HG02981 (cell line): ENCODE results near the gene HCFC1R1.

Source experiments
- ATAC-seq: cut with Tn5 transposase; IDR thresholded peaks from one replicate; pipeline ENCODE4 v1.9.1; 2021; ENCODE audit warnings: mild to moderate bottlenecking, moderate library complexity; ENCODE audit not compliant: unreplicated experiment

Gene HCFC1R1

DNA sequence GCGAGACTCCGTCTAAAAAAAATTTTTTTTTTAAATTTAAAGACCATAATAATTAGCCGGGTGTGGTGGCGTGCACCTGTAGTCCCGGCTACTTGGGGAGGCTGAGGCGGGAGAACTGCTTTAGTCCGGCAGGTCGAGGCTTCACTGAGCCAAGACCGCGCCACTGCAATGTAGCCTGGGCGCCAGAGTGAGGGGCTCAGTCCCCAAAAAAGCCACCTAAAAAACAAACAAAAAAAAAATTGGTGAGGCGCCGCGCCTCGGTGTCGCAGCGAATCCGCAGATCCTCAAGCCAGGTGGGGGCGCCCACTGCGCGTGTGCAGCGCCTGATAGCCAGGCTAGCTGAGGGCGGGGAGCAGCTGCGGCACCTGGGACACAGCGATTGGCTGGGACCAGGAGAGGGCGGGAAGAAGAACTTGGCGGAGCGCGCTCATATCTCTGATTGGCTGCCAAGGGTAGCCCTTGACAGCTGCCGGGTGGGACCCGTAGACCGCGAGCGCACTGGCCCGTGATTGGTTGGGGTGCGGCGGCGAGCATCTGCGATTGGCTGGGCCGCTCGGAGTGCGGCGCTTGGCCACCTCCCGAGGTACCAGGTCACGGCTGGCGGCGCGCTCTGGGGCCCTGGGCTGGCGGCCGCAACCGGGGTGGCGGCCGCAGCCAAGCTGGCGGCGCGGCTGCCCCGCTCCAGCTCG is 20.0 kb downstream of the HCFC1R1 start:
- peak; percentile 91 for ATAC-seq

DNA sequence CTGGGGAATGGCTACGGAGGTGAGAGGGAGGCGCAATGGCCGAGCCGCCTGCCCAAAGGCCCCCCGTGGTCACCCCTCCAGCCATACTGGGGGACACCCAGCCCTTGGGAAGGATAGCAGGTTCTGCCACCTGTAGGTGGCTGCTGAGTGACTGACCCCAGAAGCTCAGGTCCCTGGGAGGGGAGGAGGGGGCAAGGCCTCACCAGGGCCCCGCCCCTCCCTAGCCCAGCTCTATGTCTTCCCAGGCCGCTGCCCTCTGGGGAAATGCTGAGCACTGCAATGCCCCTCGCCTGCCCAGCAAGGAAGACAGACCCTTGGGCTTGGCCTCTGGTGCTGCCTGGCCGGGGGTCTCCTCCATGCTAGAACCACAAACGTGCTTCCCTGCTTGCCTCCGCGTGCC is 22.4 kb downstream of the HCFC1R1 start:
- ATAC-seq, result no peak

DNA sequence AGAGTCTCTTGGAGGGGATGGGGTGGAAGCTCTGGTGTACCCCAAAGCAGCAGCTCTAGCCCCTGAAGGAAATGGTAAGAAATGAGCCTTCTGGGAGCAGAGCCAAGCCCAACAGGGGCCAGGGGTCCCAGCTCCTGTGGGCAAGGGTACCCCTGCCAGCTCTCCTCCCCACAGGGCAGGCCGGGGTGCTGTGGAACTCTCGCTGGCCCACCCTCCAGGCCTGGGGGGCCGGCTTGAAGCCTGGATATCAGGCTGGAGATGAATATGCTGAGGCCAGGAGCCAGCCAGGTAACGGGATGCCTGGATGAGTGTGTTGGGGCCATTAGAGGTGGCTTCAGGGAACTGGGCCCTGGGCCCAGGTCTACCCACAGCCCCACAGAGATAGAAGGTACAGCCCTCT is 23.2 kb downstream of the HCFC1R1 start:
- ATAC-seq, result no peak

DNA sequence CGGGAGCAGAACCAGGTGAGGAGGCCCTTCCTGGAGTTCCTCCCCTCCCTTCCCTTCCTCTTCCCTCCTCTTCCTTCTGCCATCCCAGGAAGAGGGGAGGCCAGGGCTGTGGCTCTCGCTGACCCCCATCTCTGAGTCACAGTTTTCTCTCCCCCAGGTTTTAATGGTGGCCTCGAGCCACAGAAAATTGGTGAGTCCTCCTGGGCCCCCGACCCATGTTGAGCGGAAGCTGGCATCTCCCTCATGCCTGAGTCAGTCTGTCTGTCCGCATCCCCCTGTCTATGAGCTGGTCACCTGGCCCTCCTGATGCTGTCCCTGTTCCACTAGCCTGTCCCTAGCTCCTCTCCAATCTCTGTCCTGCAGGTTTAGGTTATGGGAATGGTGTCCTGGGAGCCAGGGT is 23.8 kb downstream of the HCFC1R1 start:
- no peak for ATAC-seq

DNA sequence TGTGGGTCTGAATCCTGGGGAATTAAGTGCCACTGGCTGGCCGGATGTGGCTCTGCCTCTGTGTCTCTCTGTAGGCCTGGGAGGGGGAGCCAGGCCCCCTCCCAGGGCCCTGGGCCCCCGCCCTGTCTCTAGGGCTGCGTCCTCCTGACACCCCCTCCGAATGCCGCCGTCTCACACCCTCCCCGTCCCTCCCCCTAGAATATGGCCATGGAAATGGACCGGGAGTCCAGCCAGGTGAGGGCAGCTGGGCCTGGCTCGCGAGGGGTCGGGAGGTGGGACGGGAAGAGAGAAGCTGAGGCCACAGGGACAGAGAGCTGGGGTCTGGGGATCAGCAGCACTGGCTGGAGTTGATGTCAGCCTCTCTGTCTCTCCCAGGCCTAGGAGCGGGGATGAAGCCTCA is 27.4 kb downstream of the HCFC1R1 start:
- no peak for ATAC-seq

DNA sequence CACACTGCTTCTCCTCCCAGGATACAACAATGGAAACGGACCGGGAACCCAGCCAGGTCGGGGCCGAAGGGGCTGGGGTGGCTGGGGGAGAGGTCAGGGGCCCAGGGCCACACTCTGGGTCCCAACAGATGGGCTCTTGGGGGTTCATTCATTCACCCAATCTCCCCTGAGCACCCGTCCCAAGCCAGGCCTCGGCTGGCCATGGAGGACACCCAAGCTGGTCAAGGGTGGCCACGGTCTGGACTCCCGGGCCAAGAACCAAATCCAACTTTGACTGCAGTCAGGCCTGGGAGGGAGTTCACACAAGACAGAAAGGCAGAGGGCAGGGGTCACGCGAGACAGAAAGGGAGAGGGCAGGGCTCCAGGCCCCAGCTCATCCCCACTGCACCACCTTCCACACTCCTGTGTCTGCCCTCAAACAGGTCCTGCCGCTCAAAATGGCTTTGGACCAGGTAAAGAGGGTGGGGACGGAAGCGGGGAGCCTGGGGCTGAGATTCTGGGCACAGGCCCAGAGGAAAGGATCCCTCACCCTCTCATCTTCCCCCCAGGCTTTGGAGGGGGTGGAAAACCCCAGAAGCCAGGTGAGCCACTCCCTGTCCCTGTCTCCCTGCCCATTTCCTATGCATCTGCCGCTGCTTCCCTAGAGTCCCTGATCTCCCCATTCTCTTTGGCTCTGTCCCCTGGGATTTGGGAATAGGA is 31.2 kb downstream of the HCFC1R1 start:
- no peak for ATAC-seq

DNA sequence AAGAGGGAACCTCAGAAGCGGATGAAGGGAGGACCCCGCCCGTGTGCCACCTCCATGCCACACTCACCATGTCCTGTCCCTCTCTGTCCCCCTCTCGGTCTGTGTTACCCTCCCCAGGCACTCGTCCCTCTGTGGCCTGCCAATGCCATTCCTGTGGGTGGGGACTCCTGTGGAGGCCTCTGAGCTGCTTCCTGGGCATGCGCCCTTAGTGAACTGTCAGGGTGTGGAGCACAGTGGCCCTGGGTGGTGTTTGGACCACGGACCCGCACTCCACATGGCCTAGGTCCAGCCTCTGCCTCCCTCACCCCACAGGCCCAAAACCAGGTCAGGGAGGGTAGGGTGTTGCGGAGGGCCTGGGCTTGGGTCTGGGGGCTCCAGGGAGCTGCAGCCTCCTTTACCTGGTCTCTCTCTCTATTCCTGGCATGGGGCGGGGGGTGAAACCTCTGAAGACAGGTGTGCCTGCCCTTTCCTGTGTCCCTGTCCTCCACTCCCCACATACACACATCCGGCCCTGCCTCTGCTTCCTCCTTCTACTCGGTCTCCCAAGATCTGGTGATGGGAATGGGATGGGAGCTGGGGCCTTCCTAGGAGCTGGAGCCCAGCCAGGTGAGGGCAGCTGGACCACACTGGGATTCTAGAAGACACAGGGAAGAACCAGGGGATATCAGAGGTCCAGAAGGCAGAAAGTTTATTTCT is 32.0 kb downstream of the HCFC1R1 start:
- no peak for ATAC-seq

DNA sequence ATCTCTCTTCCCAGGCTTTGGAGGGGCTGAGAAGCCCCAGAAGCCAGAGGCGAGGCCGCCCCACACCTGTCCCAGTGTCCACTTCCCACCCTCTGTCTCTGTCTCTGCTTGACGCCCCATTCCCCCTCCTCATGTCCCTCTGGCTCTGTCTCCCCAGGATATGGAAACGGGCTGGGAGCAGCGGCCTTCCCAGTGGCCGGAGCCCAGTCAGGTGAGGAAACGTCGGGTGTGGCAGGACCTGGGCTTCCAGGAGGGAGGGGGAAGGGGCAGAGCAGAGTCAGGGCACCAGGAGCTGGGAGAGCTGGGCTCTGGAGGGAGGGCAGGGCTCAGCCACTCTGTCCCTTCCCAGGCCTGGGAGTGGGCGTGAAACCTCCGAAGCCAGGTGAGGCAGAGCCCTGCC is 32.9 kb downstream of the HCFC1R1 start:
- ATAC-seq, result no peak

DNA sequence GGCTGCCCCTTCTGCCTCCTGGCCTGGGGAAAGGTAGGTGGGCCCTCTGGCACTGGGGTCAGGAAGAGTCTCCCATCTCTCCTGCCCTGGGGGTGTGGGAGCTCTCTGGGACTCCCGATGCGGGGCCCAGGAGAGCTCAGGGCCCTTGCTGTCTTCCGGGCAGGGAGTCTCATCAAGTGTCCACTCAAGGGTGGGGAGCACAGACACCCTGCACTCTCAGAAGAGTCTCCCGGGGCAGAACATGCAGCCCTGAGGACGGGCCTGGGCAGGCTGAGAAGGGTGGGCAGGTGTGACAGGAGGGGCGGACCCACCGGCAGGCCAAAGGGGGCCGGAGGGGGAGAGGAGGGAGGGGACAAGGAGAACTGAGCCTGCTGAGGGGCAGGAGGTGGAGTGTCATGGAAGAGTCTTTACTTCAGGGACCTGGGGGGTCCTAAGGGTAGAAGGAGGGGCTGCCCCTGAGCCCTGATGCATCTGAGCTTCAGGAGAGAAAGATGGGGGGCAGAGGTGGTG is 35.1 kb downstream of the HCFC1R1 start:
- ATAC-seq, result no peak

DNA sequence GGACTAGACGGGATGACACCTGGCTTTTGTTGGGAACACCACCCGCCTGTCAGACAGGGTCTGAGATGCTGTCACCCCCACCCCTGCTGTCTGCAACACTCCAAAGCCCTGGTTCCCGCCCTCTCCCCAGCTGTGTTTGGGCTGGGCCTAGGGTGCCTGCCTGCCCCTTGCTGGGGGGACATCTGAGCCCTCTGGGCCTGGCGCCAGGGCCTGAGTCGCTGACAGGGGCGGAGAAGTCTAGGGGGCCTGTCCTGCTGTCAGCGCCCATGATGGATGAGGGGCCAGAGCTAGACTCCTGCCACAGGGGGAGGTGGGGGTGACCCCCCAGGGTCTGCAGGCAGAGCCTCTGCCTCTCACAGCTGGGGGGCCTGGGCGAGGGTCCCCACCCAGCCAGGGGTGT is 35.9 kb downstream of the HCFC1R1 start:
- ATAC-seq, result no peak

DNA sequence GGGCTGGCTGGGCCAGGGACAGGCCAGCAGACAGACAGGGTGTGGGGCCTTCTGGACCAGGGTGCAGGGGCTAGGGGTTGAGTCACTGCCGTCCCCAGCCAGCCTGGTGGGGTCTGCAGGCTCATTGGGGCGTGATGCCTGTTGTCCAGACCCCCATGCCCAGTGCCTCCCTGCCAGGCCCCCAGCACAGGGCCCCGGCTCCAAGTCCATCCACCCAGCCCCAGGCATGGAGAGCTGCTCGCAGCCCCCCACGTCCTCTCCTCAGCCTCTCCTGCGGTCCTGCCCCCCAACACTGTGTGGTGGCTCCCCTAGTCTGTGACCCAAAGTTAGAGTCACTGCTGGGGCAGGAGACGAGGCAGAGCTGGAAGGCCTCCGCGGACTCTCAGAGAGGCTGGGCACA is 36.5 kb downstream of the HCFC1R1 start:
- ATAC-seq, result no peak

DNA sequence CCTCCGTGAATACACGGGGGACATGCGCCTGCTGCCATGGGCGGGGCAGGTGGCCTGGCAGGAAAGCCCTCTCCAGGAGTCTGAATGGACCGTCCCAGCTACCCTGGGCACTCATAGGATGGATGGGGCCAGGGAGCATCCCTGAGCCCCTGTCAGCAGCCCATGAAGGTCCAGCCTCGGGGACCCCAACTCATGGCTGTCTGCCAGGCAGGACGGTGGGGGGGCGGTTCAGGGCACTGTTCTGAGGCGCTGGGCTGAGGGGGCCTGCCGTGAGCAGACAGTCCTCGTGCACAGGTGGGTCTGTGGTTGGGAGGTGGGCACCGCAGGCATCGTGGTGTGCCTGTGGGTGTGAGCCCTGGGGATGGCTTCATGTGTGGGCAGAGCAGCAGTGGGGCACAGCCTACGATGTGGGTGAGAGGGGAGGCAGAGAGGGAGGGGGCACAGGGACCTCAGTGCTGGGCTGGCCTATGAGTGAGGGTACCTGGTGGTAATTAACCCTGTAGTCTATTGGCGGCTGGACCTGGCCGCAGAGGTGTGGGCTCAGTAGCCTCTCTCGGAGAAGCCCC is 37.0 kb downstream of the HCFC1R1 start:
- no peak for ATAC-seq

DNA sequence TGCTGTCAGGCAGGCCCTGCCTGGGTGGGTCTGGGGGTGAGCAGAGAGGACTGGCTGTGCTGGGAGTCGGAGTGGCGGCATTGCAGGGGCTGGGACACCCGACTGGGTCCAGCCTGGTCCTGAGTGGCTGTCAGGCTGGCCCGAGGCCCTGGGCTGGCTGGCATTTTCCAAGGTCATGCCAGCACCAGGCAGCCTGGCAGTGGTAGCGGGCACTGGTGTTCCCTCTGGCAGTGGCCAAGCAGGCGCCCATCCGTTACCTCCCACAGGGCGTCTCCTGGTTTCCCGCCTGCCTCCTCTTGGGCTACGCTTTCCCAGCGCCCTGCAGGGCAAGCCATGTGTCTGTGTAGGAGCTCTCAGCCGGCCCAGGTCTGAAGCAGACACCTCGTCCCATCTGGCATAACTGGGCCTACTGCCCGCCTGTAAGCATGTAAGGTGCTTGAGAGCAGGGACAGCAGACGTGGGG is 37.8 kb downstream of the HCFC1R1 start:
- ATAC-seq, result no peak

DNA sequence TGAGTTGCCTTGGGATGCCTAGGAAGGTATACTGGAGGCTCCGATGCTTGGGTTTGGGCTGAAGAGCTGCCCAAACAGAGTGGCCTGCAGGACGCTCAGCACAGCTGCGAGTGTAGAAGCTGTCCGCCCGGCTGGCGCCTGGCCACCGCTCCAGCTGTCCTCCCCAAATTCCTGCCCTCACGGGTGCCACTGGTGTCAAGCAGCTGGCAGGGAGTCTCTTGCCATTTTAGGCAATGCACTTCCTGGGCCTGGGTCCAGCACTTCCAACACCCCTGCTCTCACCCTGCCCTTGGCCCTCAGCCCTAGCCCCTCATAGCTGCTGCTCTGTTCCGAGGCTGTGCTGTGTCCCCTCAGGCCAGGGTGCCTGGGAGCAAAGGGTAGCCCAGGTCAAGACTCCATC is 38.3 kb downstream of the HCFC1R1 start:
- ATAC-seq, result no peak

DNA sequence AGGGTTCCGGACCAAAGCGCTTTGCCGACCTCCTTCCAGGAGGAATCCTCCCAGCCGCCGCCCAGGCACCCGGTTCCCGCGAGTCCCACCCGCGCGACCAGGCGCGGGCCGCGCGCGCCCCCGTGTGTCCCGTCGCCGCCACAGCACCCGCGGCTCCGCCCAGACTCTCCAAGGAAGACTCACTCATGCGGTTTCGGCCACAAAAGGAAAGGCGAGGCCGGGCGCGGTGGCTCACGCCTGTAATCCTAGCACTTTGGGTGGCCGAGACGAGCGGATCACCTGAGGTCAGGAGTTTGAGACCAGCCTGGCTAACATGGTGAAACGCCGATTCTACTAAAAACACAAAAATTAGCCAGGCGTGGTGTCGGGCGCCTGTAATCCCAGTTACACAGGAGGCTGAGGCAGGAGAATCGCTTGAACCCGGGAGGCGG is 40.0 kb downstream of the HCFC1R1 start:
- no peak for ATAC-seq

DNA sequence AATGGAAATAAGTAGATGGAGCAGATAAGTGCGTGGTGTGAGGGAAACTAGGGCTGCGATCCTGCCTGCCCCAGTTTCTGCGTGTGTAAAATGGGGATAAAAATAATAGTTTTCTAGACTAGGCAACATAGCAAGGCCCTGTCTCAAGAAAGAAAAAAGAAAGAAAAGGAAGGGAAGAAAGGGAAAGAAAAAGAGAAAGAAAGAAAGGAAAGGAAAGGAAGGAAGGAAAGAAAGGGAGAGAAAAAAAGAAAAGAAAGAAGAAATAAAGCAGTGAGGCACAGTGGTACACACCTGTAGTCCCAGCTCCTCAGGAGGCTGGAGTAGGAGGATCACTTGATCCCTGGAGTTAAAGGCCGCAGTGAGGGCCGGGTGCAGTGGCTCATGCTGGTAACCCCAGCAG is 41.3 kb downstream of the HCFC1R1 start:
- no peak for ATAC-seq

DNA sequence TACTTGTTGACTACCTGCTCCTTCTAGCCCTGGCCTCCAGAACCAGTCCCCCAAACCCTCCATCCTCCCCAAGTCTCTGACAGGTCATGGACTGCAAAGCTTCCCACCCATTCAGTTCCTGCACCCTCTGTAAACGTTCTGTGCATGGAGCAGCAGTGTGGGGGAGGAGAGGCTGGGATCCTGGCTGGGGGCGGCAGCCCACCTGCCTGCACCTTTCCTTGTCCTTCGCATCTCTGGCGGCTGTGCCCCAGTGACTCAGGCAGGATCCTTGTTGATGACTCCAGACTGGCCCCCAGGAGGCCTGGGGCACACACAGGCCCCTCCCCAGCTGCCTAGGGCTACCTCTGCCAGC is 41.9 kb downstream of the HCFC1R1 start:
- ATAC-seq, result no peak

DNA sequence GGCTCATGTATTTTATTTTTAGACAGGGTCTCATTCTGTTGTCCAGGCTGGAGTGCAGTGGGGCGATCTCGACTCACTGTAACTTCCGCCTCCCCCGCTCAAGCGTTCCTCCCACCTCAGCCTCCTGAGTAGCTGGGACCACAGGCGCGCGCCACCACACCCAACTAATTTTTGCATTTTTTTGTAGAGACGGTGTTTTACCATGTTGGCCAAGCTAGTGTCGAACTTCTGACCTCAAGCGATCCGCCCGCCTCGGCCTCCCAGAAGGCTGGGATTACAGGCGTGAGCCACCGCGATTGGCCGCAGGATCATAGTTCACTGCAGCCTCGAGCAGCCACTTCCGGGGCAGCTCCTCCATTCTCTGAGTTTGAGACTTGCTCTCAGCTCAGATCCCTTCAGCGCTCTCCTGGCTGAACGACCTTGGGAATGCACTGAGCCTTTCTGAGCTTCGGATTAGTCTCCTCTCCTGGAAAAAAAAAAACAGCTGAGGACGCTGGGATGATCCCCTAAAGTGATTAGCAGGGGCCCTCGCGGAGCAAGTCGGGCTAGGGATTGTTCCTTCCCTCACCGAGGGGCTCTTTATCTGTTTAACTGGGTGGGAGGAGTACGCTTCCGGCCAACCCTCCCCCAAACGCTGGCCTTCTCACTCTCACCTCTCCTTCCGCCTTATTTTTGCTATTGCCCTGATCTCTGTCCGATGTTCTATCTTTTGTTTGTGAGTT is 42.4 kb downstream of the HCFC1R1 start:
- no peak for ATAC-seq

DNA sequence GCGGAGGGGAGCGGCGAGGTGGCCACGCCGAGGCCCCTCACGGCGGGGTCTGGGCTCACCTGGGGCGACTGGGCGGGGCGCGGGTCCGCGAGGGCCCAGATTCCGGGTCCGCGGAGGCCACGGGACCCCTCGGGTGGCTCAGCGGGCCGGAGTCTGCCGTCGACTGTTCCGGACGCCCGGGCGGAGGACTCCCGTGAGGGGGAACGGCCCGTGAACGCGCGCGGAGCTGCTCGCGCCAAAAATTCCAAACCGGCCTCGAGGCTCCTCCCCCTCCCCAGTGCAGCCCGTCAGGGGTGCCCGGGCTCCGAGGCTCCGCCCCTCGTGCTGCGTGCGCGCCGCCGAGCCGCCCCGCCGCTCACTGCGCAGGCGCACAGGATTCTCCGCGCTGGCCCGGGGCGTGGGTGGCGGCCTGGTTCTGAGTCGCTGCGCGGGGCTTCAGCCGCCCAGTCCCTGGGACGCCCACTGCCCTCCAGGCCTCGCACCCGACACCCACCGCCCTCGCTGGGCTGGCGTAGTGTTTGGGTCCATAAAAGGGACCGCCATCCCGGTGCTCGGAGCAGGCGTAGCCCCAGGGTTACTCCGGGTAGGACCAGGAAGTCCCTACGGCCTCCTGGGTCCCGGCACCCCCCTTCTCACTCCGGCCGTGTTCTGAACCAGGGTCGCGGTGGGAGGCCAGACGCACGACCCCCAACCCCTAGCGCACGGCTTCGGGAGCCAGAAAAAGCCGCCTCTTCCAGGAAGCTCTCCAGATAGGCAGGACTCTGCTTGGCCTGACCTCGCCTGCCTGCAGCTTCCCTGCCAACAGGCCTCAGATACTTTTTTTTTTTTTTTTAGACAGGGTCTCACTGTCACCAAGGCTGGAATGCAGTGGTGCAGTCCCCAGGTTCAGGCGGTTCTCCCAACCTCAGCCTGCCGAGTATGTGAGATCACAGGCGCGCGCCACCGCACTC is 43.2 kb downstream of the HCFC1R1 start, which contains the start of gene PKMYT1:
Gene PKMYT1 (minus strand): TSS at position 220 of the 950 bp plus-strand sequence. CDS start 789 bp downstream, outside the sequence.
- peak; percentile 76 for ATAC-seq
